Stimulated activated CD8-positive, alpha-beta memory T cell treated with anti-CD3 and anti-CD28 coated beads, Interleukin-7, amount 100 ng/mL, for 4 hours (primary cell): Measurements from ENCODE around the gene F10.

Source experiments
- DNase-seq, 2 donors: peaks; one replicate each; pipeline ENCODE4 v3.0.0-alpha.2; 2020; ENCODE audit warnings: low read depth in 2 of 2

F10 gene

GRCh38 chr13:113192902-113193301, 70.3 kb downstream of the F10 start:
- DNase-seq, result no peak

GRCh38 chr13:113195360-113195759, 72.8 kb downstream of the F10 start:
- no peak for DNase-seq

- no peak for DNase-seq
Measured at GRCh38 chr13:113196970-113197737, 74.6 kb downstream of the F10 start.
